Endothelial cell of umbilical vein (primary cell): ENCODE data around the gene GH1. TPM values are rescaled to one million over a fixed set of nuclear protein-coding genes. Genes with fewer than 3 reads are reported as not detected.

Experiments used
- BruUV-seq: library from RNA; stranded (reverse); fragments of 400-500 nt; replicated peaks from 2 replicates; lab custom pipeline; 2021; lab: Mats Ljungman, UMichigan
- CTCF ChIA-PET: fragments of 300-600, 350-600 bp; sonication (Branson Sonifier 250); formaldehyde crosslinking; loops from one replicate; lab custom pipeline; 2021; ENCODE audit warnings: antibody characterized with exemption, inconsistent platforms; lab: Charles Lee
- POLR2A ChIA-PET: fragments of 300-600, 350-600 bp; sonication (Branson Sonifier 250); formaldehyde crosslinking; loops from one replicate; lab custom pipeline; 2021; ENCODE audit warnings: antibody characterized with exemption, inconsistent platforms; lab: Charles Lee
- DNase-seq: peaks from one replicate; pipeline ENCODE4 v3.0.0-alpha.2; 2011; ENCODE audit warnings: low read depth, low spot score
- FAIRE-seq: peaks from 2 replicates; lab custom pipeline; 2011; peaks lifted over from hg19 to GRCh38; lab: Jason Lieb, UNC
- H2AFZ ChIP-seq: 2 replicates; pipeline ENCODE4 v1.6.0; 2012; ENCODE audit warnings: low read depth, low read length, control low read depth, inconsistent platforms
- H3K27ac ChIP-seq: 2 replicates; pipeline ENCODE4 v1.5.1; 2011; ENCODE audit warnings: low read depth, mild to moderate bottlenecking, control low read depth, low read length, moderate library complexity; ENCODE audit not compliant: insufficient read depth
- H3K27me3 ChIP-seq, 2 experiments: 2 replicates each; pipeline versions ENCODE4 v1.6.0 to v1.6.1; 2011; ENCODE audit warnings: low read length in 2 of 2, mixed read lengths in 1 of 2; ENCODE audit not compliant: control insufficient read depth in 2 of 2, insufficient read depth in 2 of 2
- H3K36me3 ChIP-seq, 2 experiments: 2 replicates in 1 of 2; 3 replicates in 1 of 2; pipeline ENCODE4 v1.5.1; 2011; ENCODE audit warnings: low read length in 2 of 2, mild to moderate bottlenecking in 1 of 2, moderate library complexity in 1 of 2; ENCODE audit not compliant: control insufficient read depth in 2 of 2, insufficient read depth in 2 of 2; ENCODE audit errors: extremely low read depth in 1 of 2
- H3K4me1 ChIP-seq: 3 replicates; pipeline ENCODE4 v1.5.1; 2011; ENCODE audit warnings: mild to moderate bottlenecking, low read length; ENCODE audit not compliant: control insufficient read depth, insufficient read depth; ENCODE audit errors: extremely low read depth
- H3K4me2 ChIP-seq: 2 replicates; pipeline ENCODE4 v1.6.1; 2011; ENCODE audit warnings: low read length, control low read depth, mixed read lengths; ENCODE audit not compliant: insufficient read depth
- H3K4me3 ChIP-seq, 3 experiments: fragments of 200-600 bp in 1 of 3; sonication (generic), shearing (Covaris generic) in 1 of 3; replicated peaks in 1 of 3; 2 replicates each; pipeline ENCODE4 v1.5.1; 2011 to 2016; ENCODE audit warnings: control low read depth in 3 of 3, low read length in 3 of 3, mild to moderate bottlenecking in 2 of 3, inconsistent platforms in 1 of 3, low read depth in 1 of 3, moderate library complexity in 1 of 3; ENCODE audit not compliant: insufficient read depth in 1 of 3
- H3K79me2 ChIP-seq: 2 replicates; pipeline ENCODE4 v1.6.0; 2012; ENCODE audit warnings: low read length, inconsistent platforms; ENCODE audit not compliant: control insufficient read depth, insufficient read depth
- H3K9ac ChIP-seq: replicated peaks from 2 replicates; pipeline ENCODE3; 2011; ENCODE audit warnings: low read length, control low read depth; ENCODE audit not compliant: insufficient read depth; ENCODE audit errors: extremely low read depth
- H3K9me1 ChIP-seq: replicated peaks from 3 replicates; pipeline ENCODE4 v1.6.0; 2011; ENCODE audit warnings: mild to moderate bottlenecking, low read length; ENCODE audit not compliant: control insufficient read depth, insufficient read depth; ENCODE audit errors: extremely low read depth
- H3K9me3 ChIP-seq: replicated peaks from 2 replicates; pipeline ENCODE4 v1.5.1; 2012; ENCODE audit warnings: low read length, inconsistent platforms; ENCODE audit not compliant: control insufficient read depth, insufficient read depth
- H4K20me1 ChIP-seq: replicated peaks from 2 replicates; pipeline ENCODE3; 2011; ENCODE audit warnings: mild to moderate bottlenecking, low read length; ENCODE audit not compliant: control insufficient read depth, insufficient read depth; ENCODE audit errors: extremely low read depth
- EZH2 ChIP-seq: IDR thresholded peaks from 2 replicates; pipeline ENCODE4 v1.6.1; 2012; ENCODE audit warnings: borderline replicate concordance, low read depth, mild to moderate bottlenecking, moderate library complexity, low read length, inconsistent platforms; ENCODE audit not compliant: severe bottlenecking
- FOS ChIP-seq: IDR thresholded peaks from 2 replicates; pipeline ENCODE4 v1.6.1; 2011; ENCODE audit warnings: mild to moderate bottlenecking, low read length, moderate library complexity, borderline replicate concordance; ENCODE audit not compliant: insufficient read depth
- GATA2 ChIP-seq: IDR thresholded peaks from 2 replicates; pipeline ENCODE4 v1.7.0; 2011; ENCODE audit warnings: low read depth, mild to moderate bottlenecking, moderate library complexity, mixed read lengths, low read length; ENCODE audit not compliant: insufficient read length, insufficient read depth
- JUN ChIP-seq: IDR thresholded peaks from 2 replicates; pipeline ENCODE4 v1.6.1; 2011; ENCODE audit warnings: borderline replicate concordance, low read depth; ENCODE audit not compliant: insufficient read length, insufficient read depth
- MAX ChIP-seq: IDR thresholded peaks from 2 replicates; pipeline ENCODE4 v1.6.1; 2011; ENCODE audit not compliant: insufficient read depth, insufficient read length
- MYC ChIP-seq: IDR thresholded peaks from one replicate; pipeline ENCODE4 v1.6.1; 2011; ENCODE audit warnings: mild to moderate bottlenecking, low read depth, low read length
- POLR2A ChIP-seq: IDR thresholded peaks from 2 replicates; pipeline ENCODE4 v1.6.1; 2012; ENCODE audit warnings: low read depth, mild to moderate bottlenecking, control low read depth, low read length
- POLR2AphosphoS5 ChIP-seq: IDR thresholded peaks from 2 replicates; pipeline ENCODE4 v1.6.1; 2012; ENCODE audit warnings: low read depth, mild to moderate bottlenecking, control low read depth, low read length, moderate library complexity; ENCODE audit not compliant: insufficient read depth
- dilution Hi-C: fragments of 300-500 bp; cut with MboI; formaldehyde crosslinking; loops from one replicate; pipeline ENCODE4 v1.15.0; 2019; ENCODE audit warnings: low sequenced_read_pairs; ENCODE audit not compliant: extremely low pct_ligation_motif_present
- intact Hi-C: fragments of 100-400 bp; cut with micrococcal nuclease; formaldehyde crosslinking; loops from one replicate; pipeline ENCODE4 v1.10.0; 2022
- polyA plus RNA-seq, 4 experiments: library from polyadenylated mRNA; depleted of rRNA in 3 of 4; stranded (reverse) in 3 of 4; unstranded in 1 of 4; fragments of >200 nt; gene quantifications; 2 replicates each; pipeline versions ENCODE4 v1.2.1 to v1.2.3, GENCODE V29; 2011 to 2012; ENCODE audit warnings: missing spikeins in 1 of 4
- total RNA-seq: library from RNA; stranded (reverse); gene quantifications from 2 replicates; pipeline ENCODE4 v1.2.3, GENCODE V29; 2021
- TF ChIP-seq, protein P1 (sequence below), 2 donors: IDR thresholded peaks; 1 replicate in 1 of 2; 2 replicates in 1 of 2; pipeline ENCODE4 v1.5.1; 2011; ENCODE audit warnings: low read length in 2 of 2, mild to moderate bottlenecking in 2 of 2, moderate library complexity in 2 of 2, control low read depth in 1 of 2, inconsistent platforms in 1 of 2, low read depth in 1 of 2; ENCODE audit not compliant: insufficient read depth in 1 of 2; ENCODE audit errors: extremely low read depth in 1 of 2

The GH1 gene
- total and polyA plus RNA-seq, 2 donors (not counting 3 experiments of a cell fraction or from before 2014, with no cell fraction given), result not detected

DNA sequence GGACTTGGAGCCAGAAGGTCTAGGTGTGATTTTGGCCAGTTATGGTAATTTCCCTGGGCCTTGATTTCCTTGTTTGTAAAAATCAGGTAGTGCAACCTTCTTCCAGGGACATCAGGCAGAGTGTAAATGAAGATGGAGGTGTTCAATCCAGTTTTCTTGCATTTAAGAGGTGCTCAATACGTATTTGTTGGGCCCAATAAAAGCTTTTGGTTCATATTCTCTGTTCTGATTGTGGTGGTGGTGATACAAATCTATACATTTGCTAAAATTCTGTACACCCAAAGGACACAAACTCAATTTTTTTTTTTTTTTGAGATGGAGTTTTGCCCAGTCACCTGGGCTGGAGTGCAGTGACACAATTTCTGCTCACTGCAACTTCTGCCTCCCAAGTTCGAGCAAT, 7.5 kb upstream of the GH1 start:
- Histone ChIP-seq H3K27ac (no peak overlapping the region), H3K27me3 (no peaks in the 10 kb centered on the region), H3K79me2 (no peaks in the 10 kb centered on the region), H3K4me2 (no peak overlapping the region), H3K36me3 (no peaks in the 10 kb centered on the region), H2AFZ (no peak overlapping the region), H3K4me1 (peaks cover 3% of the 10 kb centered on the region), H3K9me1 (no peaks in the 10 kb centered on the region), H4K20me1 (no peaks in the 10 kb centered on the region), H3K9me3 (no peaks in the 10 kb centered on the region), H3K9ac (no peak overlapping the region), H3K4me3 (no peak overlapping the region)
- FAIRE-seq (no peak), DNase-seq (no peak)
- TF ChIP-seq, protein P1, sequence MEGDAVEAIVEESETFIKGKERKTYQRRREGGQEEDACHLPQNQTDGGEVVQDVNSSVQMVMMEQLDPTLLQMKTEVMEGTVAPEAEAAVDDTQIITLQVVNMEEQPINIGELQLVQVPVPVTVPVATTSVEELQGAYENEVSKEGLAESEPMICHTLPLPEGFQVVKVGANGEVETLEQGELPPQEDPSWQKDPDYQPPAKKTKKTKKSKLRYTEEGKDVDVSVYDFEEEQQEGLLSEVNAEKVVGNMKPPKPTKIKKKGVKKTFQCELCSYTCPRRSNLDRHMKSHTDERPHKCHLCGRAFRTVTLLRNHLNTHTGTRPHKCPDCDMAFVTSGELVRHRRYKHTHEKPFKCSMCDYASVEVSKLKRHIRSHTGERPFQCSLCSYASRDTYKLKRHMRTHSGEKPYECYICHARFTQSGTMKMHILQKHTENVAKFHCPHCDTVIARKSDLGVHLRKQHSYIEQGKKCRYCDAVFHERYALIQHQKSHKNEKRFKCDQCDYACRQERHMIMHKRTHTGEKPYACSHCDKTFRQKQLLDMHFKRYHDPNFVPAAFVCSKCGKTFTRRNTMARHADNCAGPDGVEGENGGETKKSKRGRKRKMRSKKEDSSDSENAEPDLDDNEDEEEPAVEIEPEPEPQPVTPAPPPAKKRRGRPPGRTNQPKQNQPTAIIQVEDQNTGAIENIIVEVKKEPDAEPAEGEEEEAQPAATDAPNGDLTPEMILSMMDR (IDR thresholded peaks at IDR 0.05; ENCODE audit: extremely low read depth in 1 of 2, insufficient read depth in 1 of 2, low read depth in 1 of 2, low read length in 2 of 2), result no peak
- TF ChIP-seq POLR2A, result no peak
- TF ChIP-seq POLR2AphosphoS5, result no peak
- no peak for TF ChIP-seq FOS
- no peak for TF ChIP-seq JUN
- TF ChIP-seq MAX, result no peak
- TF ChIP-seq EZH2, result no peak
- no peak for TF ChIP-seq GATA2
- no peak for TF ChIP-seq MYC
- dilution Hi-C loops, result no loop called here
- CTCF ChIA-PET, result interaction anchor here (2.1 kb wide), 1 partner anchor 20 kb away, joined by 6 read pairs; no protein-coding TSS in a partner anchor
- no TSS peak for BruUV-seq
- POLR2A ChIA-PET, result no interaction called here
- intact Hi-C loops, result no loop called here
